Activated B cell treated with CpG ODN at 0.5 μM for 24 hours (primary cell): ENCODE data around the gene SMAD9. TPM values are rescaled to one million over a fixed set of nuclear protein-coding genes. Genes with fewer than 3 reads are reported as not detected.

ENCODE experiments used
- ATAC-seq: fragments of 200-7000 bp; cut with Tn5 transposase; one replicate; pipeline ENCODE4 v1.10.0; 2021; ENCODE audit warnings: low read depth, mild to moderate bottlenecking, moderate library complexity
- CTCF ChIA-PET: fragments of 350-600 bp; sonication (Branson Sonifier 250); formaldehyde crosslinking; loops from one replicate; lab custom pipeline; 2021; ENCODE audit warnings: antibody characterized with exemption; lab: Charles Lee
- POLR2A ChIA-PET: fragments of 350-600 bp; sonication (Branson Sonifier 250); formaldehyde crosslinking; loops from one replicate; lab custom pipeline; 2021; ENCODE audit warnings: antibody characterized with exemption; lab: Charles Lee
- DNase-seq: peaks from one replicate; pipeline ENCODE4 v3.0.0; 2022
- H3K27ac Mint-ChIP-seq: one replicate; pipeline ENCODE4 v1.8.0; 2020; ENCODE audit warnings: mixed read lengths
- H3K27me3 Mint-ChIP-seq: one replicate; pipeline ENCODE4 v1.8.0; 2021; ENCODE audit warnings: mixed read lengths
- H3K36me3 Mint-ChIP-seq: one replicate; pipeline ENCODE4 v1.8.0; 2021; ENCODE audit warnings: low read depth, mixed read lengths
- H3K4me1 Mint-ChIP-seq: one replicate; pipeline ENCODE4 v1.8.0; 2021; ENCODE audit warnings: mixed read lengths
- H3K4me3 Mint-ChIP-seq: one replicate; pipeline ENCODE4 v1.8.0; 2020; ENCODE audit warnings: mild to moderate bottlenecking, mixed read lengths
- H3K9me3 Mint-ChIP-seq: one replicate; pipeline ENCODE4 v1.8.0; 2020; ENCODE audit warnings: mixed read lengths
- CTCF ChIP-seq: fragments of 200-600 bp; IDR thresholded peaks from one replicate; pipeline ENCODE4 v1.8.0; 2022; ENCODE audit warnings: antibody characterized with exemption, mild to moderate bottlenecking
- intact Hi-C: fragments of 100-400 bp; cut with micrococcal nuclease; formaldehyde crosslinking; loops from one replicate; pipeline ENCODE4 v1.15.1; 2024
- total RNA-seq: library from RNA; stranded (reverse); gene quantifications from 2 replicates; pipeline ENCODE4 v1.2.3, GENCODE V29; 2022

Gene SMAD9
- total RNA-seq, 1 donor from 2014 or later = not detected

DNA sequence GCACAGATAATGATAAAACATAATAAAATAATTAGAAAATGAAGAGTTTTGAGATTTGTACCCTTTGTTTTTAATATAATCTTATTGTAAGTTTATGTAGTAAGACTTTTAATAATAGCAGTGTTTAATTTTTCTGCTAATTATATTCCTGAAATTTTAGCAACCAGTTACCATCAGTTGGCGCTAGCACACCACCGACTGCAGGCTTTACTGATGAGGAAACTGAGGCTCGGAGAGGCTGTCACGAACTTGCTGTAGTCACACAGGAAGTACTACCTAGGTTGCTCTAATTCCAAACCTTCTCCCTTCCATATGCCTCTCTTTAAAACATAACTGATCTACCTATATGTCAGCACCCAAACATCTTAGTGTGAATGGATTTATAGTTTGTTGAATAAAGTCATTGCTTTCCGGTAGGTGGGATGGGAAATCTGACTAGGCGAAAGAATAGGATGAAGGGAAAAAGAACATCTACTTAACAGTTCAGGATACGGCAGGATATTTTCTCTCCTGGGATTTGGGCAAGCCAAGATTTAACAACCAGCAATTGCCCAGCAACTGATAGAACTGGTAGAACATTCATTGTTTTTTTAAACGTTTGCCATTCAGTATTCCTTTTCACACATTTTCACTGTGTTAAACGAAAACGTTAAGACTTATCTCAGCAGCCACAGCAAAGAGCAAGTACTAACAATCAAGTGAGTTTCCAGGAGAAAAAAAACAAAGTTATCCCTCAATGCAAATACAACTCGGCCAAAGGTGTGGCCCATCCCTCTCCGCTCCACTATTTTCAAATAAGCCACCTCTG is 101.8 kb downstream of the SMAD9 start:
- ATAC-seq (no peak), DNase-seq (no peak)
- H3K9me3 Mint-ChIP-seq = no peaks in the 10 kb centered on the region
- no peak for TF ChIP-seq CTCF
- H3K4me3 Mint-ChIP-seq = peak overlapping the region; percentile 93
- H3K27me3 Mint-ChIP-seq = peaks cover 12% of the 10 kb centered on the region
- intact Hi-C loops = loop anchor here (2.0 kb wide), 3 partner anchors 241 to 1531 kb away; partner anchors contain the start of genes SUPT20H and UFM1
- peaks cover 39% of the 10 kb centered on the region for H3K4me1 Mint-ChIP-seq
- peaks cover 7% of the 10 kb centered on the region for H3K36me3 Mint-ChIP-seq
- H3K27ac Mint-ChIP-seq = peak overlapping the region; percentile 83
- CTCF ChIA-PET = no interaction called here
- POLR2A ChIA-PET = interaction anchor here (0.8 to 0.9 kb wide), 2 partner anchors 12 to 182 kb away, joined by 3 to 5 read pairs; no protein-coding TSS in a partner anchor

- ChIA-PET CTCF (interaction anchor here (1.1 to 1.7 kb wide), 3 partner anchors 9 to 166 kb away, joined by 3 to 5 read pairs (median 4); no protein-coding TSS in a partner anchor), POLR2A (interaction anchor here (1.4 kb wide), 1 partner anchor 185 kb away, joined by 6 read pairs; the partner anchor contains the start of gene EXOSC8)
- no peak overlapping the region for H3K27ac Mint-ChIP-seq
- TF ChIP-seq CTCF = no peak
- intact Hi-C loops = loop anchor here (2.0 kb wide), 1 partner anchor 166 kb away; no protein-coding TSS in a partner anchor
- DNase-seq (no peak), ATAC-seq (no peak)
- peaks cover 31% of the 10 kb centered on the region for H3K27me3 Mint-ChIP-seq
- H3K36me3 Mint-ChIP-seq = peaks cover 7% of the 10 kb centered on the region
- no peak overlapping the region for H3K4me3 Mint-ChIP-seq
- peaks cover 13% of the 10 kb centered on the region for H3K4me1 Mint-ChIP-seq
- no peaks in the 10 kb centered on the region for H3K9me3 Mint-ChIP-seq
Observed at GRCh38 chr13:36815062-36815461, 105.0 kb downstream of the SMAD9 start.

- intact Hi-C loops = loop anchor here (2.0 kb wide), 1 partner anchor 166 kb away; no protein-coding TSS in a partner anchor
- H3K27ac Mint-ChIP-seq = no peak overlapping the region
- ChIA-PET CTCF (interaction anchor here (1.2 to 1.7 kb wide), 3 partner anchors 8 to 167 kb away, joined by 3 to 5 read pairs (median 4); no protein-coding TSS in a partner anchor), POLR2A (interaction anchor here (1.4 kb wide), 1 partner anchor 186 kb away, joined by 6 read pairs; the partner anchor contains the start of gene EXOSC8)
- DNase-seq (no peak), ATAC-seq (no peak)
- H3K36me3 Mint-ChIP-seq = peaks cover 3% of the 10 kb centered on the region
- H3K27me3 Mint-ChIP-seq = peaks cover 33% of the 10 kb centered on the region
- peaks cover 7% of the 10 kb centered on the region for H3K4me1 Mint-ChIP-seq
- H3K4me3 Mint-ChIP-seq = no peak overlapping the region
- TF ChIP-seq CTCF = no peak
- H3K9me3 Mint-ChIP-seq = no peaks in the 10 kb centered on the region
Observed at GRCh38 chr13:36814465-36814864, 105.6 kb downstream of the SMAD9 start.

GRCh38 chr13:36813225-36813624 is 106.8 kb downstream of the SMAD9 start:
- Mint-ChIP-seq H3K9me3 (no peaks in the 10 kb centered on the region), H3K27me3 (peaks cover 33% of the 10 kb centered on the region), H3K4me3 (no peak overlapping the region), H3K4me1 (peaks cover under 1% of the 10 kb centered on the region), H3K36me3 (no peaks in the 10 kb centered on the region), H3K27ac (no peak overlapping the region)
- DNase-seq (no peak), ATAC-seq (no peak)
- TF ChIP-seq CTCF = no peak
- ChIA-PET POLR2A (no interaction called here), CTCF (interaction anchor here (1.3 kb wide), 1 partner anchor 169 kb away, joined by 5 read pairs; no protein-coding TSS in a partner anchor)
- intact Hi-C loops = no loop called here

DNA sequence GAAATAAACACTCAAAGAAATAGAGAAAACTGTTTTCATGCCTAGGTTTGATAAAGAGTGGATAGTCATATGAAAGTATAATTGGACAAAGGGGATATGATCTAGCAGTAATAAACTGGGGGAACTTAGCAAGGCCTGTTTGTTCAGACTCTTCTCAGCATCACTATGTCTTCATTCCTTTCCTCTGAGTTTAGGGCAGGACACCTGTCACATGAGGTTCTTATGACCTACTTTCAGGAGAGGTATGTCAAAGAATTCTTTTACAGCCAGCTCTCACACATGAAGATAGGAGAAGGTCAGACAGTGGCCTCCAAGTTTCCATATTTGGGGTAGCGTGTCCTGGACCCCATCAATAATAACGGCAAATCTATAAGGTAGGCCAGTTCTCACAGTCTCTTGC is 112.4 kb downstream of the SMAD9 start:
- Mint-ChIP-seq H3K4me3 (no peak overlapping the region), H3K27ac (no peak overlapping the region), H3K4me1 (peaks cover 18% of the 10 kb centered on the region), H3K36me3 (no peaks in the 10 kb centered on the region), H3K9me3 (no peaks in the 10 kb centered on the region), H3K27me3 (peaks cover 16% of the 10 kb centered on the region)
- ChIA-PET POLR2A (no interaction called here), CTCF (no interaction called here)
- ATAC-seq = no peak
- DNase-seq = no peak
- no peak for TF ChIP-seq CTCF
- intact Hi-C loops = no loop called here
